NT2/D1 (cell line): ENCODE results near the gene DLK2.

ENCODE experiments used
- DNase-seq: peaks from one replicate; pipeline ENCODE4 v3.0.0-alpha.2; 2011; ENCODE audit warnings: low read depth, low spot score
- H3K27me3 ChIP-seq: 2 replicates; pipeline ENCODE4 v1.6.0; 2011; ENCODE audit warnings: mild to moderate bottlenecking; ENCODE audit not compliant: insufficient read length, insufficient read depth
- H3K36me3 ChIP-seq: 2 replicates; pipeline ENCODE4 v1.6.1; 2011; ENCODE audit warnings: mild to moderate bottlenecking, low read length, mixed read lengths; ENCODE audit not compliant: insufficient read depth, insufficient read length
- H3K4me1 ChIP-seq: 2 replicates; pipeline ENCODE4 v1.5.1; 2011; ENCODE audit not compliant: insufficient read depth, insufficient read length
- H3K4me3 ChIP-seq: 2 replicates; pipeline ENCODE4 v1.5.1; 2011; ENCODE audit warnings: low read depth; ENCODE audit not compliant: insufficient read length
- H3K9ac ChIP-seq: 2 replicates; pipeline ENCODE4 v1.6.0; 2011; ENCODE audit warnings: low read depth; ENCODE audit not compliant: insufficient read length
- H3K9me3 ChIP-seq: 2 replicates; pipeline ENCODE4 v1.5.1; 2011; ENCODE audit warnings: mild to moderate bottlenecking, low read length; ENCODE audit not compliant: insufficient read depth
- SUZ12 ChIP-seq: IDR thresholded peaks from 2 replicates; pipeline ENCODE4 v1.6.1; 2011; ENCODE audit not compliant: insufficient read length, insufficient read depth; ENCODE audit errors: extremely low read depth
- YY1 ChIP-seq: IDR thresholded peaks from 2 replicates; pipeline ENCODE4 v1.6.1; 2011; ENCODE audit not compliant: insufficient read length, insufficient read depth
- ZNF274 ChIP-seq: IDR thresholded peaks from 2 replicates; pipeline ENCODE4 v1.6.1; 2011; ENCODE audit warnings: mild to moderate bottlenecking, low read depth, low read length

Gene DLK2

DNA sequence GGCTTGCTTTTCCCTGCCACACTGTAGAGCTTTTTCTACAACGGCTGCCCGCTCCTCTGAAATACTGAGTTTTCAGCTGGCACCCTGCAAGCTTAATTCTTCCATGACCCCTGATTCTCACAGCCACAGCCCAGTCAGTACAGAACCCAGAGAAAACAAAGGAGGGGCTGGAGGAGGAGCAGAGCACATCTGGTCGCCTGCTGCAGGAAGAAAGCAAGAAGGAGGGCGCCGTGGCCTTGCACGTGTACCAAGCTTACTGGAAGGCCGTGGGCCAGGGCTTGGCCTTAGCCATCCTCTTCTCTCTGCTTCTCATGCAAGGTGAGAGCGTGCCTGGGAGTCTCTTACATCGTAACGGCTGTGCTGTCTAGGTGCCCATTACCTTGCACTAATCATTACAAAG is 11.3 kb downstream of the DLK2 start:
- H3K36me3 ChIP-seq, result peaks cover 68% of the 10 kb centered on the region

DNA sequence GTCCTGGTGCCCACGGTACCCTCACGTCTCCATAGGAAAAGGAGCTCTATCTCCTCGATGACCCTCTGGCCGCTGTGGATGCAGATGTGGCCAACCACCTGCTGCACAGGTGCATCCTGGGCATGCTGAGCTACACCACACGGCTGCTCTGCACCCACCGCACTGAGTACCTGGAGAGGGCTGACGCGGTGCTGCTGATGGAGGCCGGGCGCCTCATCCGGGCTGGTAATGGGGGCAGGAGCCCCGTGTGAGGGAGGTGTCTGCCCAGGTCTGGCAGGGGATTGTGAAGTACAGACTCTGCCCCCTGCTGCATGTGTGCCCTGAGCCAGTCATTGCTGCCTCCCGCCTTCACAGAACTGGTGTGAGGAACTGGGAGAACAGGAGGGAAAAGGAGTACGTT is 12.4 kb downstream of the DLK2 start:
- H3K27me3 ChIP-seq, result no peaks in the 10 kb centered on the region
- no peak overlapping the region for H3K9ac ChIP-seq
- no peak for DNase-seq

More for the DNA sequence above, 11.3 kb downstream of the DLK2 start:
- no peak for DNase-seq
- TF ChIP-seq SUZ12 (no peak), ZNF274 (no peak), YY1 (no peak)
- Histone ChIP-seq H3K4me1 (no peaks in the 10 kb centered on the region), H3K27me3 (no peaks in the 10 kb centered on the region), H3K9me3 (no peaks in the 10 kb centered on the region), H3K4me3 (no peak overlapping the region), H3K9ac (no peak overlapping the region)

DNA sequence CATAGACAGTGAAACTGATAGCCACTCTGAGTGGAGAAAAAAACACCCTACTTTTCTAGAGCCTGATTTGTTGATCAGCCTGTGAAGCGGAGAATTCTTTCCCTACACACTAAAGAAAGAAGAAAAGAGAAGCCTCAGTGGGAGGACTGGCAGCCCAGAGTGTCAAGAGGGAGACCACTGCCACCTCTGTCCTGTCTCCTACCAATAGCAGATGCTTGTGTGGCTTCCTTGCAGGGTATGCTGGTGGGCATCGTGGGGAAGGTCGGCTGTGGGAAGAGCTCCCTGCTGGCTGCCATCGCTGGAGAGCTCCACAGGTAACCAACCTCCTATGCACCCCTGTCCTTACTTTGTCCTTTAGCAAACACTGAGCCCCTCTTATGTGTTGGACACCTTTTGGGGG is 17.6 kb downstream of the DLK2 start:
- H3K4me3 ChIP-seq, result no peak overlapping the region
- peaks cover 6% of the 10 kb centered on the region for H3K4me1 ChIP-seq
- no peaks in the 10 kb centered on the region for H3K27me3 ChIP-seq
- peaks cover 53% of the 10 kb centered on the region for H3K36me3 ChIP-seq
- TF ChIP-seq ZNF274 (no peak), YY1 (no peak), SUZ12 (no peak)
- no peak overlapping the region for H3K9ac ChIP-seq
- no peak for DNase-seq
- H3K9me3 ChIP-seq, result no peaks in the 10 kb centered on the region

More for the DNA sequence above, 12.4 kb downstream of the DLK2 start:
- Histone ChIP-seq H3K4me1 (no peaks in the 10 kb centered on the region), H3K9me3 (no peaks in the 10 kb centered on the region), H3K36me3 (peaks cover 67% of the 10 kb centered on the region), H3K4me3 (no peak overlapping the region)
- TF ChIP-seq ZNF274 (no peak), SUZ12 (no peak), YY1 (no peak)

DNA sequence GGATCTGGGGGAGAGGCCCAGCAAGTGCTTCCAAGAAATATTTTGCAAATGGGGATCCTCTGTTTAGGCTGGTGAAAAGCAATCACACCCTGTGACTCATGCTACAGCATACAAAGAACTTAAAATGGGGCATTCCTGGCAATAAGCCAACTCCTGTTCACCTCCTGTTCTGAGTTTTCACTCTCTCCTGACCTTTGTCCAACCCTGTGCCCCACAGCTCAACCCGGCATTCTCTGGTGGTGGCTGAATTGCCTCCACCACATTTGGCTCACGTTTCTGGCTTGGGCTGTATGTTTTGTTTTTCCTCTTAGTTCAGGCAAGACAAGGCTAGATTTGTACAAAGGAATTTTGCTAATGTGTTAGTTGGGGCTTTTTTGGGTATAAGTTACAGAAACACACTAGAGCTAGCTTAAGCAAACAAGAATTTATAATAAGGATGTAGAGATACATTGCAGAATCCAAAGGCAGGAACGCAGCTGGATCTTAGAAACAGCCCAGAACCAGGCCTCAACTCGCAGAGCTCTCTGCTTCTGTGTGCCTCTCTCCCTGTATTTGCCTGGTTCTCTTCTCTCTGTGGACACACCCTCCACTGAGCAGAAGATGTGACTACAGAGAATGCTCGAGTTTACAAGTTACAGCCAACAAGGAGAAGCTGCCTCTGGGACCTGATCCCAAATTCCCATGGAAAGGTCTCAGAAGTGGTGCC is 18.6 kb downstream of the DLK2 start:
- H3K36me3 ChIP-seq, result peaks cover 57% of the 10 kb centered on the region
- no peaks in the 10 kb centered on the region for H3K27me3 ChIP-seq
- TF ChIP-seq ZNF274, result no peak
- TF ChIP-seq YY1, result no peak
- no peak for TF ChIP-seq SUZ12
- no peaks in the 10 kb centered on the region for H3K9me3 ChIP-seq
- no peak overlapping the region for H3K4me3 ChIP-seq
- H3K9ac ChIP-seq, result no peak overlapping the region
- peaks cover 6% of the 10 kb centered on the region for H3K4me1 ChIP-seq
- DNase-seq, result peak; percentile 43

GRCh38 chr6:43435682-43436437 is 19.5 kb downstream of the DLK2 start:
- TF ChIP-seq ZNF274, result no peak
- TF ChIP-seq SUZ12, result no peak
- no peak for TF ChIP-seq YY1
- no peak for DNase-seq
- no peaks in the 10 kb centered on the region for H3K9me3 ChIP-seq
- H3K27me3 ChIP-seq, result no peaks in the 10 kb centered on the region
- no peak overlapping the region for H3K4me3 ChIP-seq
- peaks cover 53% of the 10 kb centered on the region for H3K36me3 ChIP-seq
- no peak overlapping the region for H3K9ac ChIP-seq
- peaks cover 6% of the 10 kb centered on the region for H3K4me1 ChIP-seq

DNA sequence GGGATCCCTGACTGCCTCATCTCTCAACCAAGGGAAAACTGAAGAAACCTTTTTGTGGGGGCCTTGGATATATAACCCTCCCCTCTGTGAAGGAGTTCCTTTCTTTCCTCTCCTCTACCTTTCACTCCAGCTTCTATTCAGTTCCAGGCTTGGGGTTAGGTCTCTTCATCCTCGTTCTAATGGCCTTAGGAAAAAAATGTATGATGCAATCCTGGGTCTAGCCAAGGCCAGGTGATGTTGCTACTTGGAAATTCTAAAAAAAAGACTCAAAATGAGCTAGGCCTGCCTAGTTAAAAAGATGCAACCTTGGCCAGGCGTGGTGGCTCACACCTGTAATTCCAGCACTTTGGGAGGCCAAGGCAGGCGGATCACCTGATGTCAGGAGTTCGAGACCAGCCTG is 20.4 kb downstream of the DLK2 start:
- Histone ChIP-seq H3K36me3 (peaks cover 55% of the 10 kb centered on the region), H3K4me3 (no peak overlapping the region), H3K4me1 (peaks cover 6% of the 10 kb centered on the region), H3K9me3 (no peaks in the 10 kb centered on the region), H3K27me3 (no peaks in the 10 kb centered on the region), H3K9ac (no peak overlapping the region)
- TF ChIP-seq ZNF274 (no peak), SUZ12 (no peak), YY1 (no peak)
- no peak for DNase-seq

DNA sequence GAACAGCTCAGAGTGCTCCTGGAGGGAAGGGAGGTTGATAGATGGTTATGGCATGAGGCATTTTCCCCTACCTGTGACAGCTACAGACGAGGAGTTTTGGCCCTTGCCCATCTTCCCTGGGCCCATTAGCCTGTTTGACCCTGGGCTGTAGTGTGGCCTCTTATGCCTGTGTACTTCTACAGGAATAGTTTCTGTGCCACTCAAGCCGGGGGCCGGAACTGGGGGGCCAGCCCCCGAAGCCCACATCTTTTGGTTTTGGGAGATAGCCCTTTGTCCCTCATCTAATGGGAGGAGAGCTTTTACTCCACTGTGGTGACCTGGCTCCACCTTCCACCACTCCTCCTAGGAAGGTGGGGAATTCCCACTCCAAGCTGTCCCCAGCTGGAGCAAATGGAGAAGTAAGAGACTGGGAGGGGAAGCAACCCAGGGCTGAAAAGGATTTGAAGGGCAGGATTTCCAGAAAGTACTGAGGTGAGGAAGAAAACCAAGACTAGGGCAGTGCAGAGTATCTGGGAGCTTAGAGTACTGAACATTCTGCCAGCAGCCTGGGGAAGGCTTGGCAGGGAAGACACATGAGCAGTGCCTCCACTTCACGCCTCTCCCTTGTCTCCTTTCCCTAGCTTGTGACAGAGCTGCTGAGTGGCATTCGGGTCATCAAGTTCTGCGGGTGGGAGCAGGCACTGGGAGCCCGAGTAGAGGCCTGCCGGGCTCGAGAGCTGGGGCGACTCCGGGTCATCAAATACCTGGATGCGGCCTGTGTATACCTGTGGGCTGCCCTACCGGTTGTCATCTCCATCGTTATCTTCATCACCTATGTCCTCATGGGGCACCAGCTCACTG is 21.1 kb downstream of the DLK2 start:
- peaks cover 6% of the 10 kb centered on the region for H3K4me1 ChIP-seq
- H3K9ac ChIP-seq, result no peak overlapping the region
- no peak for TF ChIP-seq ZNF274
- TF ChIP-seq YY1, result no peak
- no peak for TF ChIP-seq SUZ12
- no peaks in the 10 kb centered on the region for H3K9me3 ChIP-seq
- no peak overlapping the region for H3K4me3 ChIP-seq
- DNase-seq, result no peak
- peaks cover 53% of the 10 kb centered on the region for H3K36me3 ChIP-seq
- H3K27me3 ChIP-seq, result no peaks in the 10 kb centered on the region
